Uterus (tissue), 4 donors: Measurements from ENCODE around the gene HIRIP3. TPM values are rescaled to one million over a fixed set of nuclear protein-coding genes. Genes with fewer than 3 reads are reported as not detected.

Experiments used
- DNase-seq, 2 donors: peaks; one replicate each; pipeline ENCODE4 v3.0.0-alpha.2; 2019 to 2020
- H3K27ac ChIP-seq, 2 donors: fragments of 200-600 bp; sonication (generic); 1 replicate in 1 of 2; 2 replicates in 1 of 2; pipeline ENCODE4 v1.5.1; 2016 to 2018
- H3K27me3 ChIP-seq, 2 donors: fragments of 200-600 bp; sonication (generic); one replicate each; pipeline ENCODE4 v1.5.1; 2018 to 2019; ENCODE audit warnings: control low read depth in 1 of 2
- H3K36me3 ChIP-seq, 2 donors: fragments of 200-600 bp; sonication (generic); one replicate each; pipeline ENCODE4 v1.5.1; 2019; ENCODE audit warnings: control low read depth in 1 of 2
- H3K4me1 ChIP-seq, 2 donors: fragments of 200-600 bp; sonication (generic); one replicate each; pipeline ENCODE4 v1.5.1; 2018 to 2019; ENCODE audit warnings: control low read depth in 1 of 2
- H3K4me3 ChIP-seq, 2 donors: fragments of 200-600 bp; sonication (generic); 1 replicate in 1 of 2; 2 replicates in 1 of 2; pipeline ENCODE4 v1.5.1; 2018 to 2019; ENCODE audit warnings: mild to moderate bottlenecking in 1 of 2
- H3K9me3 ChIP-seq, 2 donors: fragments of 200-600 bp; sonication (generic); one replicate each; pipeline ENCODE4 v1.5.1; 2019; ENCODE audit warnings: control low read depth in 1 of 2
- CTCF ChIP-seq, 4 experiments: fragments of 200-600 bp in 2 of 4; fragments of 450-650 bp in 2 of 4; sonication (generic) in 2 of 4; IDR thresholded peaks; one replicate each; pipeline ENCODE4 v1.5.1; 2016 to 2019; ENCODE audit warnings: antibody characterized with exemption in 4 of 4, mild to moderate bottlenecking in 2 of 4, moderate library complexity in 1 of 4
- POLR2A ChIP-seq, 2 donors: fragments of 450-650 bp; IDR thresholded peaks; one replicate each; pipeline ENCODE4 v1.6.1; 2016; ENCODE audit warnings: antibody characterized with exemption in 2 of 2, mild to moderate bottlenecking in 1 of 2, moderate library complexity in 1 of 2
- intact Hi-C: fragments of 100-400 bp; cut with DNase I; formaldehyde crosslinking; loops from one replicate; pipeline ENCODE4 v1.15.1; 2023; ENCODE audit warnings: low total_unique reads
- total RNA-seq, 4 donors: library from RNA; depleted of rRNA in 3 of 4; stranded (reverse); fragments of >200 nt in 3 of 4; gene quantifications; one replicate each; pipeline versions ENCODE4 v1.1.0 to v1.2.4, GENCODE V29; 2014 to 2023
- donor health status: DM: yes; HTN: yes; CAD: no.

Gene HIRIP3
- total RNA-seq, 4 donors from 2014 or later: 3.8 to 20.4 (median 13.5) TPM

GRCh38 chr16:29951625-29952365 is 43.6 kb downstream of the HIRIP3 start:
- no peak overlapping the region for H3K27ac ChIP-seq
- TF ChIP-seq POLR2A (IDR thresholded peaks at IDR 0.05): no peak
- no peak for TF ChIP-seq CTCF (IDR thresholded peaks at IDR 0.05)
- no peaks in the 10 kb centered on the region for H3K36me3 ChIP-seq
- H3K4me3 ChIP-seq: no peak overlapping the region
- no peak for DNase-seq
- intact Hi-C loops: no loop called here
- no peaks in the 10 kb centered on the region for H3K9me3 ChIP-seq
- H3K27me3 ChIP-seq: no peaks in the 10 kb centered on the region
- no peaks in the 10 kb centered on the region for H3K4me1 ChIP-seq

- Histone ChIP-seq H3K27ac (no peak overlapping the region), H3K9me3 (no peaks in the 10 kb centered on the region), H3K4me1 (no peaks in the 10 kb centered on the region), H3K27me3 (no peaks in the 10 kb centered on the region), H3K36me3 (no peaks in the 10 kb centered on the region), H3K4me3 (no peak overlapping the region)
- intact Hi-C loops: no loop called here
- no peak for DNase-seq
- TF ChIP-seq CTCF (IDR thresholded peaks at IDR 0.05) (no peak), POLR2A (IDR thresholded peaks at IDR 0.05) (no peak)
Observed at GRCh38 chr16:29950806-29951461, 44.5 kb downstream of the HIRIP3 start.

DNA sequence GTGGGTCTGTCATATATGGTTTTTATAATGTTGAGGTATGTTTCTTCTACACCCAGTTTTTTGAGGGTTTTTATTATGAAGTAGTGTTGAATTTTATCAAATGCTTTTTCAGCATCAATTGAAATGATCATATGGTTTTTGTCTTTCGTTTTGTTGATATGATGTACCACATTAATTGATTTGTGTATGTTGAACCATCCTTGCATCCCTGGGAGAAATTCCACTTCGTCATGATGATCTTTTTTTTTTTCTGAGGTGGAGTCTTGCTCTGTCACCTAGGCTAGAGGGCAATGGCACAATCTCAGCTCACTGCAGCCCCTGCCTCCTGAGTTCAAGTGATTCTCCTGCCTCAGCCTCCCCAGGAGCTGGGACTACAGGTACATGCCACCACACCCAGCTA is 47.5 kb downstream of the HIRIP3 start:
- Histone ChIP-seq H3K27me3 (no peaks in the 10 kb centered on the region), H3K4me3 (no peak overlapping the region), H3K4me1 (no peaks in the 10 kb centered on the region), H3K9me3 (no peaks in the 10 kb centered on the region), H3K36me3 (no peaks in the 10 kb centered on the region), H3K27ac (no peak overlapping the region)
- TF ChIP-seq CTCF (IDR thresholded peaks at IDR 0.05): no peak
- no peak for TF ChIP-seq POLR2A (IDR thresholded peaks at IDR 0.05)
- intact Hi-C loops: no loop called here
- DNase-seq: no peak

GRCh38 chr16:29943846-29944799 is 51.3 kb downstream of the HIRIP3 start:
- DNase-seq: peak; percentile 74 to 81

More at GRCh38 chr16:29943846-29944799, 51.3 kb downstream of the HIRIP3 start:
- Histone ChIP-seq H3K36me3 (no peaks in the 10 kb centered on the region), H3K4me3 (no peak overlapping the region), H3K4me1 (no peaks in the 10 kb centered on the region), H3K27me3 (no peaks in the 10 kb centered on the region), H3K27ac (peak overlapping the region; percentile 70 to 79), H3K9me3 (no peaks in the 10 kb centered on the region)
- intact Hi-C loops: no loop called here
- TF ChIP-seq CTCF (IDR thresholded peaks at IDR 0.05) (peak in 1 of 4 experiments; percentile 8), POLR2A (IDR thresholded peaks at IDR 0.05) (no peak)

Other genes starting within 250 kb of the HIRIP3 start
- gene C16orf54, start 249.6 kb downstream of the HIRIP3 start, total RNA-seq: 1 to 10 TPM in 1 of 4 donors, under 1 TPM in 2, not detected in 1; 0.49 to 5.1 (median 0.97) TPM
- under 1 TPM in 1 of 4 donors, not detected in 3; under 0.01 TPM for gene ZG16, start 217.4 kb downstream of the HIRIP3 start, total RNA-seq
- gene KIF22, start 204.9 kb downstream of the HIRIP3 start, total RNA-seq: 10 to 100 TPM in 3 of 4 donors, 1 to 10 TPM in 1; 5.9 to 70.4 (median 15.8) TPM
- gene MAZ, start 189.1 kb downstream of the HIRIP3 start, total RNA-seq: 100 to 1,000 TPM in 1 of 4 donors, 10 to 100 TPM in 3; 32.8 to 200 (median 67.5) TPM
- gene PRRT2, start 183.4 kb downstream of the HIRIP3 start, total RNA-seq: 10 to 100 TPM; 20.2 to 54.5 (median 28.0) TPM
- 10 to 100 TPM; 36.1 to 85.0 (median 46.9) TPM for gene PAGR1, start 179.5 kb downstream of the HIRIP3 start, total RNA-seq
- gene MVP, start 175.2 kb downstream of the HIRIP3 start, total RNA-seq: 100 to 1,000 TPM in 1 of 4 donors, 10 to 100 TPM in 3; 38.4 to 132 (median 67.4) TPM
- gene CDIPT, start 132.4 kb downstream of the HIRIP3 start, total RNA-seq: 10 to 100 TPM; 35.1 to 83.7 (median 59.1) TPM
- 10 to 100 TPM in 1 of 4 donors, 1 to 10 TPM in 1, under 1 TPM in 1, not detected in 1; 0.52 to 19.4 (median 4.6) TPM for gene SEZ6L2, start 96.1 kb downstream of the HIRIP3 start, total RNA-seq
- gene ASPHD1, start 95.1 kb downstream of the HIRIP3 start, total RNA-seq: 1 to 10 TPM in 2 of 4 donors, under 1 TPM in 1, not detected in 1; 0.61 to 1.0 (median 1.0) TPM
- gene KCTD13, start 69.4 kb downstream of the HIRIP3 start, total RNA-seq: 10 to 100 TPM in 2 of 4 donors, 1 to 10 TPM in 2; 1.8 to 33.3 (median 14.6) TPM
- 10 to 100 TPM; 38.6 to 82.3 (median 58.5) TPM for gene TMEM219, start 33.5 kb downstream of the HIRIP3 start, total RNA-seq
- gene TAOK2, start 21.7 kb downstream of the HIRIP3 start, total RNA-seq: 10 to 100 TPM; 28.4 to 70.0 (median 46.6) TPM
- gene INO80E, start 624 bp upstream of the HIRIP3 start, total RNA-seq: 100 to 1,000 TPM in 1 of 4 donors, 10 to 100 TPM in 2, 1 to 10 TPM in 1; 4.1 to 714 (median 68.9) TPM
- gene DOC2A, start 15.4 kb upstream of the HIRIP3 start, total RNA-seq: 1 to 10 TPM in 3 of 4 donors, not detected in 1; 1.0 to 2.6 (median 1.8) TPM
- gene C16orf92, start 27.6 kb upstream of the HIRIP3 start, total RNA-seq: not detected
- under 1 TPM in 1 of 4 donors, not detected in 3; 0.62 TPM for gene TLCD3B, start 35.7 kb upstream of the HIRIP3 start, total RNA-seq
- gene ALDOA, start 70.1 kb upstream of the HIRIP3 start, total RNA-seq: 100 to 1,000 TPM; 175 to 905 (median 489) TPM
- gene PPP4C, start 80.4 kb upstream of the HIRIP3 start, total RNA-seq: 10 to 100 TPM; 15.6 to 78.5 (median 64.5) TPM
- gene TBX6, start 96.3 kb upstream of the HIRIP3 start, total RNA-seq: 1 to 10 TPM in 1 of 4 donors, under 1 TPM in 1, not detected in 2; 0.21 to 1.3 TPM
- gene YPEL3, start 100.6 kb upstream of the HIRIP3 start, total RNA-seq: 100 to 1,000 TPM in 1 of 4 donors, 10 to 100 TPM in 2, 1 to 10 TPM in 1; 9.2 to 158 (median 36.4) TPM
- gene GDPD3, start 117.9 kb upstream of the HIRIP3 start, total RNA-seq: 10 to 100 TPM in 1 of 4 donors, 1 to 10 TPM in 2, not detected in 1; 1.4 to 16.7 (median 2.3) TPM
- 100 to 1,000 TPM in 1 of 4 donors, 10 to 100 TPM in 3; 19.9 to 143 (median 39.4) TPM for gene MAPK3, start 127.6 kb upstream of the HIRIP3 start, total RNA-seq
- gene CORO1A, start 188.0 kb upstream of the HIRIP3 start, total RNA-seq: 10 to 100 TPM; 12.7 to 30.5 (median 18.2) TPM
- 10 to 100 TPM in 2 of 4 donors, 1 to 10 TPM in 1, not detected in 1; 4.7 to 34.1 (median 27.5) TPM for gene BOLA2B, start 198.0 kb upstream of the HIRIP3 start, total RNA-seq
- gene SLX1A, start 198.3 kb upstream of the HIRIP3 start, total RNA-seq: 100 to 1,000 TPM in 1 of 4 donors, 10 to 100 TPM in 3; 10.6 to 142 (median 41.0) TPM
- gene SULT1A3, start 203.6 kb upstream of the HIRIP3 start, total RNA-seq: 10 to 100 TPM in 2 of 4 donors, 1 to 10 TPM in 2; 1.8 to 26.5 (median 9.5) TPM